Activated T-helper 1 cell treated with anti-CD3 and anti-CD28 coated beads, Interleukin-2, amount 50 U/mL, for 16 hours (primary cell): Measurements from ENCODE around the gene CASP7.
"Not testable (repeated sequence)": the region's sequence is repeated elsewhere in the genome, so short reads cannot be mapped to it uniquely, and the experiment has no call there.

Source experiments
- DNase-seq, 2 donors: peaks; one replicate each; pipeline ENCODE4 v3.0.0-alpha.2; 2020; ENCODE audit warnings: low read depth in 1 of 2, low spot score in 1 of 2

The CASP7 gene

DNA sequence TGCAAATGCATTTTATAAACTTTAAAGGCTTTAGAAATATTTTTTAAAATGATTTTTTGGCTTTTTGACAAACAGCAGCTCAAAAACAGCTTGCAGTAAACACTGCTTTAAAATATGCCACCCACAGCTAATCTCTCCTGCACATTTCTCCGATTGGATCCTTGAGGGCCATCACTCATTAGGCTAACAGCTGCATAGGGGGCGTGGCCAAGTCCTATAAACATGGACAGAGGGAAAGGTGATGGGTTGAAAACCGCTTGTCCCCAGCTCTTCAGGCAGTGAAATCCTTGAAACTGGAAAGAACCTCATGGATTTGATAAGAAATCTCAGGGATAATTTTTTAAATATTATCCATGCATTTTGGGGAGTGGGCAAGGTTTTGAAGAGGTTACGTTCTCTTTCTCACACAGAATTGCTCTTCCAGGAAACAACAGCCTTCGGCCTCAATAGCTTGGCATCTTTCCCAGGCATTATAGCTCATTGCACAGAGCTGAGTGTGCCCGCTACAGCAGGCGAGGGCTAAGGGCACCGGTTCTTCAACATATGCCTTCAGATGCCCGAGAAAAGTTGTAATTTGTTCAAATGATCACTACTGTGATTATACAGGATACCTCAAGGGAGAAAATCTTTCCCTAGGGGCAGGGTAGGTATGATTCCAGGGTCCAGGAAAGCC lies 73.4 kb downstream of the CASP7 start:
- no peak for DNase-seq

DNA sequence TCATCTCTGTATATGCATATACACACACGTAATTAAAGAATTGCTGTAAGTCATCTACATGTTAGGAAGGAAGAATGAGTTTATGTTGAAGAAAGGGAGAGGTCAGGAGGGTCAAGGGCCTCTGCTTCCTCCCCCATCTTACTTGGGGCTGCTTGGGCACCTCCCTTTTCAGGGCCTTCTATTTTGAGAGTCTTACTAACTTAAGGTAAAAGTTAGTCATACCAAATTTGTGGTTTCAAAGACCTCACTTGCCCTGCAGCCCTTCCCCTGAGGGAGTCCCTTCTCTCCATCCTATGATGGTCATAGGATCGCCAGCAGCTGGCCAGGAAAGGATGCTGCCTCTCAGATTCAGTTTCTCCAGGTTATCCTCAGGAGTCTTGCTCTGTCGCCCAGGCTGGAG lies 74.4 kb downstream of the CASP7 start:
- DNase-seq = no peak

GRCh38 chr10:113754768-113755167 lies 75.1 kb downstream of the CASP7 start:
- DNase-seq = no peak

- DNase-seq = no peak
Observed at GRCh38 chr10:113756940-113757543, 77.3 kb downstream of the CASP7 start.

DNA sequence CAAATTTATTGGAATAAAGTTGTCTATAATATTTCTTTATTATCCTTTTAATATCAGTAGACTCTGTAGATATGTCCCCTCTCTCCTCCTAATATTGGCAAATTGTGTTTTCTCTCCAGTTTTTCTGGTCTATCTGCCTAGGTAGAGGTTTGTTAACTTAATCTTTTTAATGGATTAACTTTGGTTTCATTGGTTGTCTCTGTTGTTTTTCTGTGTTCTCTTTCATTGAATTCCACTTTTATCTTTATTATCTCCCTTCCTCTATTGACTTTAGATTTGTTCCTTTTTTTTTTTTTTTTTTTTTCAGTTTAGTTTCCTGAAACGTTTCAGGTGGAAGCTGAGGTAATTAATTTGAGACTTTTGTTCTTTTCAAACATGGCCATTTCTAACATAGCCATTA lies 82.4 kb downstream of the CASP7 start:
- no peak for DNase-seq

DNA sequence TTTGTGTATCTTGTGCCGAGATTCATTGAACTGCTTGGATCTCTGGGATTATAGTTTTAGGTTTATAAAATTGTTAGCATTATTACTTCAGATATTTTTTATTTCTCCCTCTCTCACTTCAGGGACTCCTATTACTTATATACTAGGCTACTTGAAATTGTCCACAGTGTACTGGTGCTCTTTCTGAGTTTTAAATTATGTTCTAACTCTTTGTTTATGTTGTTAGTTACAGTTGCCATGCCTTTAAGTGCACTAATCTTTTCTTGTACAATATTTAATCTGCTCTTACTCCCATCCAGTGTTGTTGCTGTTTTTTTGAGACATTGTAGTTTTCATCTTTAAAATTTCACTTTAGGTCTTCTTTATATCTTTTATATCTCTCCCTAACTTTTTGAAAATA lies 84.9 kb downstream of the CASP7 start:
- no peak for DNase-seq

DNA sequence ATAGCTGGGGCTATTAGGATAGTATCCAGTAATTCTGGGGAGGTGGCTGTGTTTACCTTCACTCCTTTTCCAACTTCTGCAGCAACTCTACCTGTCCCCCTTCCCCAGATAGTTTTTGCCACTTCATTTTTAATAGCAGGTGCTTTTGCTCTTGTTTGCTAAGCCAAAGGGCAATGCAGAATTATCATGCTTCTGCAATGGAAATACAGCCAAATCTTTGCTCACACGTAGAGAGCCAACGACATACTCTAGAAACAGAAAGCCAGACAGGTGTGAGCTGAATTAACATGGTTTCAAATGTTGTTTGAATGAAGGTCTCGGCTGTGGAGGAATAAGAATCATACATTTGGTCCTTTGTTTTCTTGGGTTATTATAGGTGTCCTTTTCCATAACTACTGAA lies 86.2 kb downstream of the CASP7 start:
- no peak for DNase-seq

DNA sequence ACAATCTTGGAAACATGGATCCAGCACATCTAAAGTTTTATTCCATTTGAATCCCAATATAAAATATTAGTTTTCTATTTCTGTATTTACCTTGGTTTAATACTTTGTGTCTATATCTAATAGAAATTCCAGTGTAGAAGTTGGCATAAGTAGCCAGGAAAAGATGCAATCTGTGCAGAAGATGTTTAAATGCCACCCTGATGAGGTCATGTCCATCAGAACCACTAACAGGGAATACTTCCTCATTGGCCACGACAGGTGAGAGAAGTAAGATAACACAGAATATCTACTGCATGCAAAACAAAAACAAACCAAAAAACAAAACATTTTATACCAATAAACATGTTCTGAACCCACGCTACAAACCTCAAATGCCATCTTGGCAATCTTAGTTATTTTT lies 87.5 kb downstream of the CASP7 start:
- no peak for DNase-seq

- DNase-seq = no peak
Observed at GRCh38 chr10:113770346-113770745, 90.6 kb downstream of the CASP7 start.

DNA sequence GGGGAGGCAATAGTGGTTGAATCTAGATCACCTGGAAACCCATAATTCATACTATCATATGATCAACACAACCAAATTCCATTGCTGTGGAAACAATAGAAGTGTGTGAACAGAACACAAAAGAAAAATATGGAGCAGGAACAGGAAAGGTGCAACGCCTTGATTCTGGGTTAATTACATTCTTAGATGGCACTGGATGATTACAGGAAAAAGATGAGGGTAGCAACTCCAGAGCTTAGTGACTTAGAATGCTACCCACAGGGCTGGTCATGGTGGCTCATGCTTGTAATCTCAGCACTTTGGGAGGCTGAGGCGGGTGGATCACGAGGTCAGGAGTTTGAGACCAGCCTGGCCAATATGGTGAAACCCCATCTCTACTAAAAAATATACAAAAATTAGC lies 91.4 kb downstream of the CASP7 start:
- DNase-seq = not testable (repeated sequence)

DNA sequence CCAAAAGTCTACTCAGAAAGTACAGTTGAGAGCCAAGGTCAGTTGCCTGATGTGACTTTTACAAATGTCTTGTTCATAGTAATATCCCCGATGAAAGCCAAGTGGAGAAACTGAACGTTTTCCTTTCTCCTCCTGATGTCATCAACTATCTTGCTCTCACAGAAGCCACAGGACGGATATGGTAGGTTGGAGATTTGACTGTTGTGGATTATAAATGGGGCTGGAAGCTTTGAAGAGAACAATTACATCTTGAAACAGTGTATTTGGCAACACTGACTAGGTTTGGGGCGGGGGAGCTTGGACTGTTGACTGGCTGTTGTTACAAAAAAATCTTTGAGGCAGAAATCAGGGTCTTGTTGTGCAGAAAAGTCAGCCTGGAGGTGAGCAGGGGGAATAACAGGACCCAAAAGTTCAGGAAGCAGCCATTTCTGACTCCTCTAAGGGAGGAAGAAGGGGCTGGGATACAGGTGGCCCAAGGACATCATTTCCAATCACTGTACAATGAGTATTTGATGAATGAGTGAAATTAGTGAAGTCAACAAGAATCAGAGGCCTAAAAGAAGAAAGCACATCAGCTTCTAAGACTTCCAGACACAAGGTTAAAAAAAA lies 96.1 kb downstream of the CASP7 start:
- no peak for DNase-seq

- DNase-seq = no peak
Observed at GRCh38 chr10:113776553-113776952, 96.8 kb downstream of the CASP7 start.
